ENCODE data around the gene RBM4B.

Gene RBM4B

GRCh38 chr11:66616379-66617154 is 61.1 kb downstream of the RBM4B start, which contains the start of gene RBM14:
Gene RBM14, plus strand, starts transcription at chr11:66616630. Its CDS starts 91 bp downstream, at chr11:66616721.
- TF ChIP-seq EZH2phosphoT487 (IDR thresholded peaks at IDR 0.05; ENCODE audit: low read length) = no peak
- TF ChIP-seq EZH2 (optimal IDR thresholded peaks at IDR 0.05; ENCODE audit: low read depth, low read length) = no peak
- TF ChIP-seq CTCF (IDR thresholded peaks at IDR 0.05; ENCODE audit: low read length) = no peak
- Histone ChIP-seq H4K20me1 (ENCODE audit: insufficient read depth, low read length) (peaks cover 45% of the 10 kb centered on the region), H2AFZ (ENCODE audit: low read length) (peak within 1 kb of the TSS; percentile 80), H3F3A (ENCODE audit: insufficient read depth, low read length) (peaks cover 20% of the 10 kb centered on the region), H3K4me2 (ENCODE audit: low read depth, low read length) (peak within 1 kb of the TSS; percentile 97), H3K4me3 (ENCODE audit: low read length) (peak within 1 kb of the TSS; percentile 100), H3K9ac (ENCODE audit: low read length) (peak within 1 kb of the TSS; percentile 99), H3K9me3 (replicated peaks; ENCODE audit: insufficient read depth, low read length) (no peaks in the 10 kb centered on the region), H3K4me1 (ENCODE audit: low read length) (peaks cover 11% of the 10 kb centered on the region; the same call in 1 of the 2 replicates), H3K79me2 (ENCODE audit: low read length) (peaks cover 63% of the 10 kb centered on the region), H3K27ac (ENCODE audit: low read length) (peak within 1 kb of the TSS; percentile 80), H3K27me3 (replicated peaks; ENCODE audit: insufficient read depth, low read length) (no peaks in the 10 kb centered on the region), H3K9me2 (replicated peaks; ENCODE audit: insufficient read depth, low read length) (no peaks in the 10 kb centered on the region), H3K36me3 (replicated peaks; ENCODE audit: insufficient read depth, low read length) (peaks cover 7% of the 10 kb centered on the region; the same call in 1 of the 2 replicates)
- DNase-seq = peak; percentile 99
